HG02840 (cell line): ENCODE data around the gene DNAAF5.
"Not testable (repeated sequence)": the region's sequence is repeated elsewhere in the genome, so short reads cannot be mapped to it uniquely, and the experiment has no call there.

ENCODE experiments used
- ATAC-seq: cut with Tn5 transposase; IDR thresholded peaks from one replicate; pipeline ENCODE4 v1.9.1; 2021; ENCODE audit warnings: mild to moderate bottlenecking, moderate library complexity, moderate number of reproducible peaks; ENCODE audit not compliant: unreplicated experiment, low FRiP score

The DNAAF5 gene

DNA sequence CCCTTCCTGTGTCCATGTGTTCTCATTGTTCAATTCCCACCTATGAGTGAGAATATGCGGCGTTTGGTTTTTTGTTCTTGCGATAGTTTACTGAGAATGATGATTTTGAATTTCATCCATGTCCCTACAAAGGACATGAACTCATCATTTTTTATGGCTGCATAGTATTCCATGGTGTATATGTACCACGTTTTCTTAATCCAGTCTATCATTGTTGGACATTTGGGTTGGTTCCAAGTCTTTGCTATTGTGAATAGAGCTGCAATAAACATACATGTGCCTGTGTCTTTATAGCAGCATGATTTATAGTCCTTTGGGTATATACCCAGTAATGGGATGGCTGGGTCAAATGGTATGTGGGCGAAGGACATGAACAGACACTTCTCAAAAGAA is 17.6 kb downstream of the DNAAF5 start:
- ATAC-seq = not testable (repeated sequence)

DNA sequence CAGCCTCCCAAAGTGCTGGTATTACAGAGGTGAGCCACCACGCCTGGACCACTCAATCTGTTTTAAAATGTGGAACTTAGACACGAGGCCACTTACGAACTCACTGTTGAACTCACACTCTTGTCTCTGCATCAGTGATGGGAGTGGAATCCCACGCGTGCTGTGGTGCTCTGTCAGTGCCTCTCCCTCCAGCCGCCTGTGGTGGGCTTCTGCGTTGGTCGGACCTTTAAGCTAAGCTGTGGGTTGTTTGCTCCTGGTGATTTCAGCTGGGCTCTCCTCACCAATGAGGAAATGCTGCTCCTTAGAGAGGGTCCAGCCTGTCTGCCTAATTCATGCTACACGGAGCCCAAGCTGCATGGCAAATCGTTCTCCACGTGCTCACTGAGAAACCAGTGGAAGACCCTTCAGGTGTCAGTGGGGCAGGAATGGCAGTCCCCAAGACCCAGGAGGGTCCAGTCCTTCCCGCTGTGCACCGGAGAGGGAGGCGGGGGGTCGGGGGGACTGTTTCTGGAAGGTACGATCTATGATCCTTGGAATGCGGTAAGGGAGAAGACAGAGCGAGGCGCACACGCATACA is 18.4 kb downstream of the DNAAF5 start:
- no peak for ATAC-seq

DNA sequence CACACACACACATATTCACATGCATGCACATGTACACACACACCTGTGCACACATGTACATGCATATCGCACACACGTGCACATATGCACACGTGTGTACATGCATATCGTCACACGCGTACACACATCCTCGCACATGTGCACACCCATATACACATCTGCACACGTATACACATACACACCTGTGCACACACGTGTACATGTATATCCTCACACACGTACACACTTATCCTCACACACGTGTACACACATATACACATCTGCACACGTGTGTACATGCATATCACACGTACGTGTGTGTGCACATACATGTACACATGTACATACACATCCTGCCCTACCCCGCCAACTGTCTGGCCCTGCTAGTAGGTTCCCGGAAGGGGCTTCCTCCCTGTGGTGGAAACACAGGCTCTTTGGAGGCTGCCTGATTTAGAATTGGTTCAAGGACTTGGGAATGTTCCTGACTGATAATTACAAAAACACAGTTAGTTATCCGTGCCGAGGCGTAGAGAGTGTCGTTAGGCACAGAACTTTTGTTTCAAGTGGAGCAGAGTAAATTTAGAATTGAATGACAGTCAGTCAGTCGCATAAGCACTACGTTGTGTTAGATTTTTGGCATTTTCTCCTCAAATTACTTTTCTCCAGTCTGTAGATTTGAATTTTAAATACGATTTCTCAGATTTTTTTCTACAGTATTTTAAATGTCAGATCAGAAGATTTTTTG is 19.1 kb downstream of the DNAAF5 start:
- no peak for ATAC-seq

DNA sequence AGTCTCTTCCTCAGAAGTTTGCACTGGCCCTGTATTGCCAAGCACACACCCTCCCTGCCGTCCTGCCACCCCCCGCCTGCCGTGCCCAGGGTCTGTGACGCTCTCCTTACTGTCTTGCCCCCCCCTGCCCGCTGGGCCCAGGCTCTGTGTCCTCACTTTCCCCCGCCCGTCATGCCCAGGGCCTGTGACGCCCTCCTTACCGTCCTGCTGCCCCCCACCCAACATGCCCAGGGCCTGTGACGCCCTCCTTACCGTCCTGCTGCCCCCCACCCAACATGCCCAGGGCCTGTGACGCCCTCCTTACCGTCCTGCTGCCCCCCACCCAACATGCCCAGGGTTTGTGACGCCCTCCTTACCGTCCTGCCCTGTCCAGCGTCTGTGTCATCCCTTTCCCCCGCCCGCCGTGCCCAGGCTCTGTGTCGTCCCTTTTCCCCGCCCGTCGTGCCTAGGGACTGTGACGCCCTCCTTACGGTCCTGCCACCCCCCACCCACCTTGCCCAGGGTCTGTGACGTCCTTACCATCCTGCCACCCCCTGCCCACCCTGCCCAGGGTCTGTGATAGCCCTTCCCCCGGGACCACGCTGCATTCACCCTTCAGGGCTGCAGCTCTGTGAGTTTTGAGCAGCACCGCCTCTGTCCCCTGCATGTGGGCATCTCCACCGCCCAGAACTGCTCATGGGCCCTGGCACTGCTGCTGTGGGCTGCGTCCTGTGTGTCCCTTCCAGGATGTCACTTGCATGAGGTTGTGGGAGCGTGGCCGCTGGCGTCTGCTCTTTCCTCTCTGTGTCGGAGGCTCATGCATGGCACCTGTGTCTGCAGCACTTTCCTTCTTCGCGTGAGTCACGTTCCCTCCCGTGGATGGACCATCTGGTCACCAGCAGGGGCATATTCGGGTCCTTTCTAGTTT is 19.9 kb downstream of the DNAAF5 start:
- ATAC-seq = no peak

DNA sequence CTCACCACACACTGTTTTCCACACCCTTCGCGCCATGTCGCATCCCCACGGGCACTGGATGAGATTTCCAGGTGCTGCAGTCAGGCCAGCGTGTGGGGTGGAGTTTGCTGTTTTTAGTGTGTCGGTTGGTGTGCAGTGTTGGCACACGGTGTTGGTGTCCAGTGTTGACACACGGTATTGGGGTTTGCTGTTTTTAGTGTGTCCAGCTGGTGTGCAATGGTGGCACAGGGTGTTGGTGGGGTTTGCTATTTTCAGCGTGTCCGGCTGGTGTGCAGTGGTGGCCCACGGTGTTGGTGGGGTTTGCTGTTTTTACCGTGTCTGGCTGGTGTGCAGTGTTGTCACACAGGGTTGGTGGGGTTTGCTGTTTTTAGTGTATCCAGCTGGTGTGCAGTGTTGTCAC is 20.7 kb downstream of the DNAAF5 start:
- ATAC-seq = no peak

DNA sequence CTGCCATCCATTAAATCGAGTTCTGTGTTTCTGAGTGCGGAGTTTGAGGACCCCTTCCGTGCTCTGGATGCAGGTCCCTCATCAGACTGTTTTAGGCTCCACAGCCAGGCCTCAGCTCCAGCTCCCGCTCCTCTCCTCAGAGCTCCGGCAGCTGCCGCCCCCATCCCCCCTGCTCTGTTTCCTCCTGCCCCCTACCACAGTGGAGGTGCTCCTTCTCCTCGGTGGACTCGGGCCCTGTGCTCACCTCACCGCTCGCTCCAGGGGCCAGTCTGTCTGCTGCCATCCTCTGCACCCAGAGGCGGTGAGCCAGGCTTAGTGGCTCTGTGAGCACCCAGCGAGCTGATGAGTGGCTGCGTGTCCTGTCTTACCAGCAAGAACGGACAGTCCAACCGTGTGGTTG is 21.9 kb downstream of the DNAAF5 start:
- no peak for ATAC-seq

DNA sequence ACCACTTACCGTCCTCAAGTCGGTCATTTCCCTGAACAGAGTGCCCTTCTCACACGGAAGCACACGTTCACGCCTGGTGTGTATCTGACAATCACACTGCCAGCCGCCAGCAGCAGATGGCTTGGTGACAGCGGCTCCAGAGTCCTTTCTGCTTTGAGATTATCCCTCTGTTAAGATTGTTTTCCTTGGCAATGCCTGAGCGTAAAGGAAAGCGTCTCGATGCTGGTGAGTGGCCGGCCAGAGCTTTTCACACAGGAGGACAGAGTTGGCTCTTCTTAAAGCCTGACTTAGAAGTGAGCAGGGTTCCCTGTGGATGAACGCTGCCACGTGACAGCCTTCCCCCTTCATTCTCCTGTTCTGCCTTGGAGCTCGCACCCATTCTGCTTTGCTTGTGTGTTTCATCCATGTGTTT is 22.6 kb downstream of the DNAAF5 start:
- ATAC-seq = no peak

DNA sequence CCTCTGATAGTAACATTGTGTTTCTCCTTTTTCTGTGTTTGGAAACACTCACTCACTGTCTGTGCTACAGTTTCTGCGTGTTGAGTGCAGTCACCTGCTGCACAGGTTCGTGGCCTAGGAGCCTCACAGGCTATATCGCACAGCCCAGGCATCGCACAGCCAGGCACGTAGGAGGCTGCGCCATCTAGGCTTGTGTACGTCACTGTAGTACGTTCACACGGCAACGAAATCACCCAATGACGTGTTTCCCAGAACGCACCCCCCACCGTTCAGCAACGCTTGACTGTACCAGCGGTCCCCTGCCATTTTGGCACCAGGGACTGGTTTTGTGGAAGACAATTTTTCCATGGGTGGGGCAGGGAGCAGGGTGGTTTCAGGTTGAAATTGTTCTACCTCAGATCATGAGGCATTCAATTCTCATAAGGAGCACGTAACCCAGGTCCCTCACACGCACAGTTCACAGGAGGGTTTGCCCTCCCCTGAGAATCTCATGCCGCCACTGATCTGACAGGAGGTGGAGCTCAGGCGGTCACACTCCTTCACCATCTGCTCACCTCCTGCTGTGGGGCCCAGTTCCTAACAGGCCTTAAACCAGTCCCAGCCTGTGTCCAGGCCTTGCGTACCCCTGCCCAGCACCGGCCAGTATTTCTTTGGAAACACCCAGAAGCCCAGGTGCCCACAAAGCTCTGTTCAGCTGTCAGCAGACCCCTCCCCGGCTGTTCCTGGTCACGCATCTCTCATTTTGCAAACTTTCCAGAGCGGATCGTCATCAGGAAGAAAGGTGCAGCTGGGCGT is 23.8 kb downstream of the DNAAF5 start:
- no peak for ATAC-seq

DNA sequence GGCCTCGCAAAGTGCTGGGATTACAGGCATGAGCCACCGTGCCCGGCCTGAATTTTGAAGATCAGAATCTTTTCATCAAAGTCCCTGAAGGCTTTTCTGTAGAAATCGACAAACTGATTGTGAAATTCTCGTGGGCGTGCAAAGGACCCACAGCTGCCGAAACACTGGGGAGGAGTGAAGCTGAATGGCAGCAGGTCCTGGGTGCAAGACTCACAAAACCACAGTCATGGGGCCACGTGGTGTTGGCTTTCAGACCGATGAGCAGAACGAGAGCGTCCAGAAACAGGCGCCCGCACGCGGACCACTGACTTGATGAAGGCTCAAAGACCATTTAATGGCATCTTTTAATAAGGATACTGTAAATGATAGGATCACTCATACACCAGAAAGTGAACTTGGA is 25.3 kb downstream of the DNAAF5 start:
- ATAC-seq = no peak

DNA sequence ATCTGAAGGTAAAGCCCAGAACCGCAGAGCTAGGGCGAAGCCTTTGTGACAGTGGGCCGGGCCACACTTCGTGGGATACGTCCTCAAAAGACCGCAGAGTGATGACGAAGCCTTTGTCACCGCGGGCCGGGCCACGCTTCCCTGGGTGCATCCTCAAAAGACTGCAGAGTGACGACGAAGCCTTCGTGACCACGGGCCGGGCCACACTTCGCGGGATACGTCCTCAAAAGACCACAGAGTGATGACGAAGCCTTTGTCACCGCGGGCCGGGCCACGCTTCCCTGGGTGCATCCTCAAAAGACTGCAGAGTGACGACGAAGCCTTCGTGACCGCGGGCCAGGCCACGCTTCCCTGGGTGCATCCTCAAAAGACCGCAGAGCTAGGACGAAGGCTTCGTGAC is 25.8 kb downstream of the DNAAF5 start:
- ATAC-seq = not testable (repeated sequence)

DNA sequence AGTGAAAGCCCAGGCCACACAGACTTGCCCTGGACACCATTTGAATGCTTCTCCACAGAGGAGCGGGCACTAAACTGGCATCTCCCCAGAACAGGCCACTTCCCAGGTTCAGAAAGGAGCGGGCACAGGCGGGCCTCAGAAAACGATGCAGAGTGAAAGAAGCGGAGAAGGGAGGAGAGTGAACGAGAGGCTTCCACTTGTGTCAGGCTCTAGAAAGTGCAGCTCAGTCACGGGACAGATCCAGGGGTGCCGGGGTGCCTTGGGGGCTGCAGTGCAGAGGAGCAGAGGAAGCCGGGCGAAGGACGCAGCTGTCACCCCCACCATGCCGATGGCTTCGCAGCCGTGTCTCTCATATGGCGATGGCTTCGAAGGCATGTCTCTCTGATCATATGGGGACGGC is 26.7 kb downstream of the DNAAF5 start:
- no peak for ATAC-seq

DNA sequence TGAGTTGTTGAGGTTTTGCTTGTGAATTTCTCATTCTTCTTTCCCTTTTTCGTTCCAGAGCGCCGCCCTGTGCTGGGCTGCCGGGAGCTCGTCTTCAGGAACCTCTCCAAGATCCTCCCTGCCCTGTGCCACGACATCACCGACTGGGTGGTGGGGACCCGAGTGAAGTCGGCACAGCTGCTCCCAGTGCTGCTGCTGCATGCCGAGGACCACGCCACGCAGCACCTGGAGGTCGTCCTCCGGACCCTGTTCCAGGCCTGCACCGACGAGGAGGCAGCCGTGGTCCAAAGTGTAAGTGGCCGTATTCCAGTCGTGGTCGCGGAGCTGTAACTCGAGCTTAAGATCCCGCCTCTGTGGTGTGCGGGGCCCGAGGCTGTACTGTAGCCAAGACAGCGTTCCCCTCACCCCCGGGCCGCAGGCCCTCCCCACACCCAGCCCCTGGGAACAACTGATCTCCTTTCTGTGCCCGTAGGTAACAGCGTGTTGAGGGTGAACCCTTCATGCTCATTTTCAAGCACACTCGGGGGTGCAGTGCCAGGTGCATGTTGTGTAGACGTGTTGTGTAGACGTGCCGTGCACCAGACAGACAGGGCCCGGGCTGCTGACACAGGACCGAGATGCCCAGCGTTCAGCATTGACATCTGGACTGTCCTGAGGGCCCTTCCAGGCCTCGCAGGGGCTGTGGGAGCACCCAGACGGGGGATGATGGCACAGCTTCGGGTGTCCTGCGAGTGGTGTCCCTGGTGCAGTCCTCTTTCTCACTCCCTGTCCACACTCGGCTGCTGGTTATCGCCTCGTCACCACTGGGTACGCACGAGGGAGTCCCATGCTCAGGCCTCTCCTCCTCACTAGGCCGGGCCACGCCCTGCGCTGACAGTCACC is 28.3 kb downstream of the DNAAF5 start:
- no peak for ATAC-seq

DNA sequence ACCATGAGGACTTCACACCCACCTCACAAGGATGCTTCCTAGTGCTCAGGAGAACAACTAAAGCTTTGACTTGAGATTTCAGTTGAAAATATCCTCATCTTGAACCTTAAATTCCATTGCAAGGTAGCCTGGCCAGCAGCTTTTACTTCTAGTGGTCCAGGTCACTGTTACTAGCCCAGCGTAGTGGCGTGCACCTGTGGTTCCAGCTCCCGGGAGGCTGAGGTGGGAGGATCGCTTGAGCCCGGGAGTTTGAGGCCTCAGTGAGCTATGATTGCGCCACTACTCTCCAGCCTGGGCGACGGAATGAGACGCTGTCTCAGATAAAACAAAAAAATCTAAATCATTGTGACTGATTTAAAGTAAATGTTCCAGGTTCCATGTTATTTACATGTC is 28.9 kb downstream of the DNAAF5 start:
- no peak for ATAC-seq

DNA sequence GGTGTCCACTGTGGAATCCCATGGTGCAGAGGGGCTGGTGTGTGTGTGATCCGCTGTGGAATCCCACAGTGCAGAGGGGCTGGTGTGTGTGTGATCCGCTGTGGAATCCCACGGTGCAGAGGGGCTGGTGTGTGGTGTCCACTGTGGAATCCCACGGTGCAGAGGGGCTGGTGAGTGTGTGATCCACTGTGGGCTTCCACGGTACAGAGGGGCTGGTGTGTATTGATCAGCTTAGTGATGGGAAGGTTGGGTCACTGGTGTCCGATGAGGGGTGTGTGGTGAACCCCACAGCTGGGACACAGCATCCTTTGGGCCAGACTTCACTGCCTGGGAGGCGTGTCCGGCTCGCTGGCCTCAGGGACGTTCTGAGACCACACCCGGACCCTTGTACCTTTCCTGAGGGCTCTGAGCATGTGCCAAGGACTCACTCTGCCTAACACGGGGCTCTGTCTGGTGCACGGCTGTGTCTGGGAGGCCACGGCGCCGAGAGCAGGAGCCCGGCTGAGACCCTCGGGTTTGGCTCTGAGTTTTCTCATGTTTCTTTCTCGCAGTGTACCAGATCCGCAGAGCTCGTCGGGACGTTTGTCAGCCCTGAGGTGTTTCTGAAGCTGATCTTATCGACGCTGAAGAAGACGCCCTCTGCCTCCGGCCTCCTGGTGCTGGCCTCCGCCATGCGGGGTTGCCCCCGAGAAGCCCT is 29.9 kb downstream of the DNAAF5 start:
- ATAC-seq = no peak

DNA sequence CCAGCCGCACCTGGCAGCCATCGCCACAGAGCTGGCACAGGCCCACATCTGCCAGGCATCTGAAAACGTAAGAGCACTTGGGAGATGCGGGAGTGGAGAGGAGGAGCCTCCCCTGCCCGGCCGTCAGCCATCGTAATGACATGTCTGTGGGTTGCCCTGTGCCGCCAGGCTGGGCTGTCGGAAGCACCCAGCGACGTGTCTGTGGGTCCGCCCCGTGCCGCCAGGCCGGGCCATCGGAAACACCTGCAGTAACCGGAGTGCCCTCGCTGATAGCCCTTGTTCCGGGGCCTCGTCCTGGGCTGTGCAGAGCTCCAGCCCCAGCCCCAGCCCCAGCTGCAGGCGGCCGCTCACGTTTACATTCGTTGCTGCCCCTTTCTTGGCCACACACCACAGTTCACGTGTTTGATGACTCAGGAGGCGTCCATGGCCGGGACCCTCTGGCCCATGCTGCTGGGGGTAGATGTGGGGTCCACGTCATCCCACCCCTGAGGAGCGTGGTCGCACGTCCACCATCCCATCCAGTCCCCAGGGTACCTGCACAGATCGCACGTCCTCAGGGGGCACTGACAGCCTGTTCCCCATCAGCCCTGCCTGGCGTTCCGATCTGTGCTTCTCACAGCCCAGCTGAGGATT is 30.5 kb downstream of the DNAAF5 start:
- ATAC-seq = no peak

DNA sequence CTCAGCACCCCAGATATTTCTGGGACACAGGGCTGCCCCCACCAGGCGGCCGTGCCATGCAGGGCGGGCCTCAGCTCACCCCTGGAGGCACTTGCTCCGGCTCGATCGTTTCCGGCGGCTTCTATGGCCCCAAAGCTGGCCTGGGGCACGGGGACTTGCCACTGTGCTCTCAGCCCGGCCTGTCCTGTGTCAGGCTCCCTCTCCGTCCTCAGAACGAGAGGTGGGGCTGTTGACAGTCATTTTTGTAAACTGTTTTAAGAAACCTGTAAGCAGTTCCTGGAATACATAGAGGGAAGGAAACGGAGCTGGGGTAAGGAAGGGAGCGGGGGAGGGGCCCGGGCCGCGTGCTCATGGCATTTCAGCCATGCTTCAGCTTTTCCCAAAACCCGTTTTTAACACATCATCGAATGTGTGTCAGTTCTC is 31.3 kb downstream of the DNAAF5 start:
- no peak for ATAC-seq

DNA sequence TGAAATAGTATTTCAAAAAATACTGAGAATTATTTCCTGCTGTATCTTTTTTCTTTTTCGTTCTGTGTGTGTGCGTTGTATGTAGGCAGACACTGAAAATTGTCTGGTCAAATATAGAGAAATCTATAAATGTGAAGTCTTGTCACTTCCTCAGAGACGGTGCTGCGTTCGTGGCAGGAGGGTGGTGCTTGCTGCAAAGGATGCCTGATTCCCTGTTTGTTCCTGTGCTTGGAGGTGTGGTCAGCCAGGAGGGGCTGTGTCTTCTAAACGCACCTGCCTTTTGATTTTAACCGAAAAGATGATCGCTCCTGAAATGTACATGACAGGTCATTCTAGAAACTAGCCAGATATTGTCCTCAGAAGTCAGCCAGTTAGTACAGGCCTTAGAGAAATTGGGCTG is 33.1 kb downstream of the DNAAF5 start:
- no peak for ATAC-seq

DNA sequence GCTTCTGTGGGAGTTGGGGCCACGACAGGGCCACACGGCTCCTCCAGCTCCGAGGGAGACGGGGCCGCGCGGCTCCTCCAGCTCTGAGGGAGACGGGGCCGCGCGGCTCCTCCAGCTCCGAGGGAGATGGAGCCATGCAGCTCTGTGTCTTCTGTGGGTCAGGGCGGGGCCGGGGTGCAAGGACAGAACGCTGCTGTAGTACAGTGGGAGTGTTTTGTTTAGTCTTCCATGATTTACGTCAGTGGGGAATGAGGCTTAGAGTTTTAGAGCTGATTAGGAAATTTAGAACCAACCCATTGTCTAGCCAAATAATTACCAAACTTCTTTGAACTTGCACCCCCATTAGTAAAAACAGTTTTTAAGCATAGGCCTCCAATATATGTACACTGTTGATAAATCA is 33.5 kb downstream of the DNAAF5 start:
- no peak for ATAC-seq

DNA sequence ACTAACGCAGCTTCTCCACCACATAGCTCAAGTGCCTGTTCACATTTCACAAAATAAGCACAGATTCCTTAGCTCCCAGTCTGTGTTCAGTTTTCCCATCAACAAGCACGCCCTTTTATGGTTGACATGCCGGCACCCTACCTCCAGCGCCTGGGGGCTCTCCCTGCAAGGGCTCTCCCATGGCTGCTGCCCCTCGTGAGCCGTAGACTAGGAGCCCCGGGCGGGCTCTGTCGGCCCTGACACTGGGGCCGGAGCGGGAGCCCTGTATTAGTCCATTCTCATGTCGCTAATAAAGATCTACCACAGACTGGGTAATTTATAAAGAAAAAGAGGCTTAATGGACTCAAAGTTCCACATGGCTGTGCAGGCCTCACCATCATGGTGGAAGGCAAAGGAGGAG is 34.6 kb downstream of the DNAAF5 start:
- no peak for ATAC-seq
